ENCODE measurements around the gene GALNT5.
"Not testable (repeated sequence)": the region's sequence is repeated elsewhere in the genome, so short reads cannot be mapped to it uniquely, and the experiment has no call there.

The GALNT5 gene

DNA sequence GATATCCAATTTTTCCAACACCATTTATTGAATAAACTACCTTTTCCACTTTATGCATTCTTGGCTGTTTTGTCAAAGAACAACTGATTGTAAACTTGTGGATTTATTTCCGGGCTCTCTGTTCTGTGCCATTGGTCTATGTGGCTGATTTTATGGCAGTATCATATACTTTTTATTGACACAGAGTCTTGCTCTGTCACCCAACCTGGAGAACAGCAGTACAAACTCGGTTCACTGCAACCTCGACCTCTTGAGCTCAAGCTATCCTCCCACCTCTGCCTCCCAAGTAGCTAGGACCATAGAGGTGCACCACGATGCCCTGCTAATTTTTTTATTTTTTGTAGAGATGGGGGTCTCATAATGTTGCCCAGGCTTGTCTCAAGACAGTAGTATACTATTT, 6.7 kb upstream of the GALNT5 start:
- DNase-seq: no peak

DNA sequence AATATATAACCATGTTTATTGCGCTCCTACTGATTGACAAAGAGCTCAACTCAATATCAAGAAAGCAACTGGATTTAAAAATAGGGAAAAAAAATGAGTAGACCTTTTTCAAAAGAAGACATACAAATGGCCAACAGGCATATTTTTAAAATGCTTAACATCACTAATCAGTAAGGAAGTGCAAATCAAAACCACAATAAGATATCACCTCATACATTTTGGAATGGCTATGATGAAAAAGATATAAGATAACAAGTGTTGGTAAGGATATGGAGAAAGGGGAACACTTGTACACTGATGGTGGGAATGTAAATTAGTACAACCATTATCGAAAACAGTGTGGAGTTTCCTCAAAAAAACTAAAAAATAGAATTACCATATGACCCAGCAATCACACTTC, 5.6 kb upstream of the GALNT5 start:
- no peak for DNase-seq

- DNase-seq: no peak
These were observed 5.0 kb upstream of the GALNT5 start for GRCh38 chr2:157252529-157252928.

- no peak for DNase-seq
These were observed 3.5 kb upstream of the GALNT5 start for GRCh38 chr2:157254041-157254440.

- DNase-seq: no peak
These were observed 1.8 kb upstream of the GALNT5 start for GRCh38 chr2:157255746-157256145.

DNA sequence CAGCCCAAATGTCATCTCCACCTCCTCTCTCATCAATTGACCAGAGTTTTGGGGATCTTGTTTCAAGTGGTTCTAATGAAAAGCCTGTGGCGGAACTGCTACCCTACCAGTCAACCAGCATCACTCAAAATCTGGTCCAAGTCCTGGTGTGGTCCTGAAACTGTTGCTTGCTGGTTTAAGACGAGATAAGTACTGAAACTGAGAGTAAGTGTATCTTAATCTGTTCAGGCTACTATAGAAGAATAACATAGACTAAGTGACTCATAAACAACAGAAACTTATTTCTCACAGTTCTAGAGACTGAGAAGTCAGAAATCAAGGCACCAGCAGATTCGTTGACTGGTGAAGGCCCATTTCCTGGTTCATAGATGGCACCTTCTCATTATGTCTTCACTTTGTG, 879 bp upstream of the GALNT5 start:
- DNase-seq: no peak

DNA sequence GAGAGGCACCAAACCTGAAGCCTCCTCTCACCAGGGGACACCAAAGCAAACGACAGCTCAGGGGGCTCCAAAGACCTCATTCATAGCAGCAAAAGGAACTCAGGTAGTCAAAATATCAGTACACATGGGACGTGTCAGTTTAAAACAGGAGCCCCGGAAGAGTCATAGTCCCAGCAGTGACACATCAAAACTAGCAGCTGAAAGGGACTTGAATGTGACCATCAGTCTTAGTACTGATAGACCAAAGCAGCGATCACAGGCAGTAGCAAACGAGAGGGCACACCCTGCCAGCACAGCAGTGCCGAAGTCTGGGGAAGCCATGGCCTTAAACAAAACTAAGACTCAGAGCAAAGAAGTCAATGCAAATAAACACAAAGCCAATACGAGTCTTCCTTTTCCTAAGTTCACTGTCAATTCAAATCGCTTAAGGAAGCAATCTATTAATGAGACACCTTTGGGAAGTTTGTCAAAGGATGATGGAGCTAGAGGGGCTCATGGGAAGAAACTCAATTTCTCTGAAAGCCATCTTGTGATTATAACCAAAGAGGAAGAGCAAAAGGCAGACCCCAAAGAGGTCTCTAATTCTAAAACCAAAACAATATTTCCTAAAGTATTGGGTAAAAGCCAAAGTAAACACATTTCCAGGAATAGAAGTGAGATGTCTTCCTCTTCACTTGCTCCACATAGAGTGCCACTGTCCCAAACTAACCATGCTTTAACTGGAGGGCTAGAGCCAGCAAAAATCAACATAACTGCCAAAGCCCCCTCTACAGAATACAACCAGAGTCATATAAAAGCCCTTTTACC, 1.2 kb downstream of the GALNT5 start:
- DNase-seq: no peak

GRCh38 chr2:157259386-157259785, 1.9 kb downstream of the GALNT5 start:
- DNase-seq: no peak

GRCh38 chr2:157259960-157260359, 2.5 kb downstream of the GALNT5 start:
- DNase-seq: no peak

DNA sequence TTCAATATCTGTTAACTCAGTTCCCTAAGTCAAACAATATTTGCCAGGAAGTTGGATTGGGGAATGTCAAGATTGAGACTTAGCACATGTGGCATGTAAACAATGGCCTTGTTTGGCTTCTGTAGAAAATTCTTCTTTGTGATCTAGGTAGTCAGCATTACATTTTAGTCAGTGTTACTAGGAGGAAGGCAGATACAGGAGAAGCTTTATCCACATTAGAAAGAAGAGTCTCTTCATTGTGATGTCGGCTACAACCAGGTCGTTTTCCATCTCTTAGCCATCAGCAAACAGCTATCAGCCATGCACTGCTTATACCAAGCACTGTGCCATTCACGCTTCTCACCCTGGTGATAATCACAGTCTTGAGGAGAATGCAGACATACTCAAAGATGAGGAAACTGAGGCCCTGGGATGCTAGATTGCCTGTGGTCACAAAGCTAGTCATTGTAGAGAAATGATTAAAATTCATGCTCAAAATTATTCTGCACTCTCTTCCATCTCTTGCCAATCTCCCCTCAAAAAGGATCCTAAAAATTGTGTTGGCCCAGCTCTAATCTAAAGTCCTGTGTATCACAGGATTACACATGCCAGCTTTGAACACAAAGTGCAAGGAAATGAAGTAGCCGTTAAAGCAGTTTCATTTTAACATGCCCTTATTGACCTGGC, 3.2 kb downstream of the GALNT5 start:
- DNase-seq: no peak

GRCh38 chr2:157261199-157261782, 3.8 kb downstream of the GALNT5 start:
- no peak for DNase-seq

DNA sequence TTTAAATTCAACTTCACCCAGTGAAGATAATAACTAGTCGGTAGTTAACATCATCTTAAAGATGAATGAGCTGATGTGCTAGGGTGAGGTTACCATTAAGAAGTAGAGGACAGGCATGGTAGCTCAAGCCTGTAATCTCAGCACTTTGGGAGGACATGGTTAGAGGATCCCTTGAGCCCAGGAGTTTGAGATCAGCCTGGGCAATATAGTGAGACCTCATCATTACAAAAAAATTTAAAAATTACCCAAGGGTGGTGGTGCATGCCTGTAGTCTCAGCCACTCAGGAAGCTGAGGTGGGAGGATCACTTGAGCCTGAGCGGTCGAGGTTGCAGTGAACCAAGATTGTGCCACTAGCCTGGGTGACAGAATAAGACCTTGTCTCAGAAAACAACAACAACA, 4.7 kb downstream of the GALNT5 start:
- no peak for DNase-seq

- DNase-seq: no peak
These were observed 6.6 kb downstream of the GALNT5 start for GRCh38 chr2:157264099-157264498.

- DNase-seq: no peak
These were observed 8.3 kb downstream of the GALNT5 start for GRCh38 chr2:157265825-157266224.

DNA sequence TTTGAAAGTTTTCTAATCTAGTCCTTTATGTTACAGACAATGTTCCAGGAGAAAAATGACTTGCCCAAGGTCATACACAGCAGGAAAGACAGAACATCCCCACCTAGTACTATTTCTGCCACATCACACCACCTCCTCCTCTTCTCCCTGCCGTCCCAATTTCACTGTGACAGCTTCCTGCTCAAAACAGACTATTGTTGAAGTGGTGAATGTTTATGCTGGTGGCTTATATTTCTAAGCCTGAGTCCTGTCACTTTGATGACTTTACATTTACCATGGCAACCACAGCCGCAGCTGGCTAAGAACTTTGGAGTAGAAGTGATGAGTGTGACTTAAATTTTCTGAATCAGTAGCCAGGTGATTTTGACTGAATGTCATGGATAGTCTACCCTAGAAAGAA, 10.0 kb downstream of the GALNT5 start:
- DNase-seq: no peak

DNA sequence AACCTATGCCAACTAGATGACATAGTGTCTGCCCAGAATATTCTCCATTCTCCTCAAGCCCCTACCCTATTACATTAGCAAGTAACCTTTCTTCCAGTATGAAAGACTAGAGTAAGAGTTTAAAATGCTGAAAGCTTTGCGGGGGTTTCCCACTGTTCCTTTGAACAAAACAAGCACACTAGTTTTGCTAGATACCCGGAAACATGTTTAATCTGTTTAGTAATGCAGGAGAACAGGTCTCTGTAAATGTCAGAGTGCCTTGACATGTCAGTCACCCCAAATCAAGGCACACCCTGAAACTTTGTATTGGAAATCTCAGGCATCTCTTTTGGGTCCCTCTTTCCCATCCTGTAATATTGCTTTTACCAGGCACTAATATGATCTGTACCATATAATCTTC, 11.6 kb downstream of the GALNT5 start:
- no peak for DNase-seq

GRCh38 chr2:157269922-157270321, 12.4 kb downstream of the GALNT5 start:
- no peak for DNase-seq

- DNase-seq: no peak
These were observed 14.2 kb downstream of the GALNT5 start for GRCh38 chr2:157271590-157272203.

GRCh38 chr2:157279311-157279710, 21.8 kb downstream of the GALNT5 start:
- DNase-seq: not testable (repeated sequence)

DNA sequence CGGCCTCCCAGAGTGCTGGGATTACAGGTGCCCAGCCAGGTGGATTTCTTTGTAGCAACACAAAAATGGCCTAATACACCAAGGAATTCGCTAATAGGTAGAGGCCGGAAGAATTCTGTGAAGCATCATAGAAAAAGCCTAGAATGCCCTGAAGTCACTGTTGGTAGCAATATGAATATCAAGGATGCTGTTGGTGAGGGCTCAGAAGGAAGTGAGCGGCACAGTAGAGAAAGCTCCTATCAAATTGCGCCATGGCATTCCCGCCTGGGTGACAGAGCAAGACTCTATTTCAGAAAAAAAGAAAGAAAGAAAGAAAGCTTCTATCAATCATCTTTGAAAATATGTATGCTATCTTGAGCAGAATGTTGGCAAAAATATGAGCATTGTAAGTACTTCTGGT, 23.8 kb downstream of the GALNT5 start:
- DNase-seq: no peak

DNA sequence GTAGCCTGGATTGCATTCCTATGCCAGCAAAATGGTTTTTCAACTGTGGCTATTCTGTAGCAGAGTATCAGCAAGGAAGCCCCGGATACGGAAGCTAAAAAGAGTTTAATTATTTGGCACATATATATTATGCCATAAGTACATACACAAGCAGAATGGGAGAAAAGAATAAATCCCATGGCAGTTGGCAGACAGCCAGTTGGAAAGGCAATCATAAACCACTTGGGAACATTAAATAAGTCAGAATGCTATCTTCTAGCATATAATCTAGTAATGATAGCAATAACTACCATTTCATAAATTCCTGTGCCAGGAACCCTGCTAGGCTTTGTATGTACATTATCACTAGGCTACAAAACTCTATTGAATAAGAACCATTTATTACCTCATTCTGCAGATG, 26.0 kb downstream of the GALNT5 start:
- DNase-seq: no peak

GRCh38 chr2:157287160-157287559, 29.7 kb downstream of the GALNT5 start:
- no peak for DNase-seq

DNA sequence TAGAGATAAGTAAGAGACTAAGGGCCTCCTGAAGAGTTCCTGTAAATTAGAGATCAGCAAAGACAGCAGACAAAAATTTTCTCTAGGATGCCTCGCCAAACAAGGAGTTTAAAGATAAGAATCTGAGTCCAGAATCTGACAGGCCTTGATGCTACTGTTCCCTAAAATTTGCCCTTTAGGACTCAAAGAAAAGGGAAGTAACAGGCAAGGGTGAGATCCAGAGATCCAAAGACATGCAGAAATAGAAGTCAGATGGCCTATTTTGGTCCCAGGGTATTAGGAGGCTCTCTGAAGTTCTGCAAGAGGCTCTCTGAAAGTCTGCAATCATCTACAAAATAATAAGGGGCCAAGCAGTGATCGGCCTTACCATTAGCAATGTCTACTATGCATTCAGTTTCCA, 33.0 kb downstream of the GALNT5 start:
- DNase-seq: no peak

DNA sequence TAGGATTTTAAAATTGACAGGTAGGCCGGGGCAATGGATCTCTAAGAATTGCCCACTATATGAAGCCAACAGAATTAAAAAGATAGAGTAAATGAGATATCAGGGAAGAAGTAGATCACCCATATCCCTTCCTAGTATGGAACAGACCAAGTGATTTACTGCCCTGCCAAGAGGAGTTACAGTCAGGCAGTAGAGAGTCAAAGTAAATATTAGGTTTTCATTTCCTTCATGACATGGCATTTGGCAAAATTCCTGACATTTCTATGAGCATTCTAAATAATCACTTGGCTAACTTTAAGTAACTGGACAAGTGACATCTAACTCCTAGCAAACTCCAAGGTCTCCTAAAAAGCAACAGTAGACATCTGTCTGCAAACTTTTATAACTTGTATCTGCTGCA, 33.5 kb downstream of the GALNT5 start:
- DNase-seq: no peak

All from midbrain (tissue), 1 donor.